Sigmoid colon (tissue), 4 donors: ENCODE results near the gene SH2B3.

Experiments used
- CTCF ChIP-seq, 4 experiments: fragments of 450-650 bp in 3 of 4; fragments of 200-600 bp in 1 of 4; IDR thresholded peaks; one replicate each; pipeline ENCODE4 v1.5.1; 2016 to 2019; ENCODE audit warnings: antibody characterized with exemption in 4 of 4, mild to moderate bottlenecking in 3 of 4, moderate library complexity in 2 of 4
- EP300 ChIP-seq, 4 donors: sonication (generic); formaldehyde crosslinking; IDR thresholded peaks; one replicate each; pipeline ENCODE4 v1.6.1; 2017; ENCODE audit warnings: antibody characterized with exemption in 4 of 4
- POLR2A ChIP-seq, 2 donors: fragments of 450-650 bp; IDR thresholded peaks; one replicate each; pipeline ENCODE4 v1.6.1; 2016; ENCODE audit warnings: antibody characterized with exemption in 2 of 2, mild to moderate bottlenecking in 2 of 2, moderate library complexity in 2 of 2
- POLR2AphosphoS5 ChIP-seq, 4 donors: sonication (generic); formaldehyde crosslinking; IDR thresholded peaks; one replicate each; pipeline ENCODE4 v1.6.1; 2017; ENCODE audit warnings: antibody characterized with exemption in 4 of 4

GRCh38 chr12:111404362-111405148, 1.2 kb upstream of the SH2B3 start:
- TF ChIP-seq POLR2A (IDR thresholded peaks at IDR 0.05) (no peak), POLR2AphosphoS5 (IDR thresholded peaks at IDR 0.05) (no peak), EP300 (IDR thresholded peaks at IDR 0.05) (no peak), CTCF (IDR thresholded peaks at IDR 0.05) (no peak)
